ENCODE measurements around the gene PCSK1. TPM values are rescaled to one million over a fixed set of nuclear protein-coding genes. Genes with fewer than 3 reads are reported as not detected.

The PCSK1 gene
- polyA plus RNA-seq, 1 of the 3 experiments (the other 2 are of a cell fraction), result 0.08 TPM

DNA sequence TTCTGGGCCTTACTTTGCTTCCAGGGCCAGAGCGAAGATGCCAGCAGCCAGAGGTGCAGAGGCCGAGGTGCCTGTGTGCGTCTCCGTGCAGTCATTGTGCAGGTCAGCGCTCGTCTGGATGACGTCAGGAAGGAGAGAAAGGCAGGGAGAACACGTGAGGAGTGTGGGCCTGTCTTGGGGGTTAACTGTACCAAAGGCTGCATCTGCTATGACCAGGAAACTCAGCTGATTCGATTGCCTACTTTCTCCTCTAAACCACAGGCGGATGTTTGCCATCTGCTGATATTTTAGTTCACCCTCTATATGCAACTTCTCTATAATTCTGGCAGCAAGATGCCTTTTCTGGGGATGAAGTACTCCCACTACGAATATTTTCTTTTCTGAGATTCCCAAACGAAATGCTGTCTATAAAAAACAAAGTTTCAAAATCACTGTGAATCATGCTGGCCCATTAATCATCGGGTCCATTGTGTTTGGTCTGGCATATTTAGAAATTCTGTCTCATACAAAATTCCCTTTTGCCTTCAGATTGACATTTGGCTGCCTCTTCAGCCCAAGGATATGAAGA, 24.8 kb downstream of the PCSK1 start:
- Histone ChIP-seq H3K79me2 (ENCODE audit: insufficient read depth) (no peaks in the 10 kb centered on the region), H4K20me1 (ENCODE audit: insufficient read depth) (no peaks in the 10 kb centered on the region), H3K4me1 (ENCODE audit: control insufficient read depth in 1 of 2, insufficient read depth in 2 of 2, low read depth in 1 of 2, low read length in 1 of 2) (no peaks in the 10 kb centered on the region), H3F3A (replicated peaks; ENCODE audit: insufficient read depth) (no peaks in the 10 kb centered on the region), H3K36me3 (replicated peaks in 1 of 2; ENCODE audit: control insufficient read depth in 1 of 2, insufficient read depth in 2 of 2, low read length in 1 of 2) (no peaks in the 10 kb centered on the region), H3K9me3 (no peaks in the 10 kb centered on the region), H3K27ac (ENCODE audit: low read depth in 2 of 2, low read length in 1 of 2) (no peak overlapping the region), H3K4me2 (no peak overlapping the region), H3K4me3 (ENCODE audit: low read depth in 2 of 2, low read length in 1 of 2) (no peak overlapping the region), H3K27me3 (ENCODE audit: insufficient read depth) (no peaks in the 10 kb centered on the region), H3K9ac (no peak overlapping the region), H2AFZ (ENCODE audit: low read depth) (no peak overlapping the region), H3K9me2 (no peaks in the 10 kb centered on the region)
- DNase-seq, result no peak
- no peak for TF ChIP-seq RXRA (IDR thresholded peaks at IDR 0.05; ENCODE audit: borderline replicate concordance, low read depth)
- no peak for TF ChIP-seq USF2 (IDR thresholded peaks at IDR 0.05; ENCODE audit: borderline replicate concordance, low read depth, low read length)
- no peak for TF ChIP-seq MEF2A (IDR thresholded peaks at IDR 0.05; ENCODE audit: borderline replicate concordance, low read depth)
- no peak for TF ChIP-seq MXI1 (IDR thresholded peaks at IDR 0.05; ENCODE audit: low read depth, low read length)
- TF ChIP-seq TEAD4 (IDR thresholded peaks at IDR 0.05; ENCODE audit: borderline replicate concordance, insufficient read depth), result no peak
- TF ChIP-seq NRF1 (IDR thresholded peaks at IDR 0.05; ENCODE audit: low read depth, low read length), result no peak
- no peak for TF ChIP-seq ELF1 (IDR thresholded peaks at IDR 0.05)
- no peak for TF ChIP-seq REST (IDR thresholded peaks at IDR 0.05; ENCODE audit: low read depth, low read length)
- no peak for TF ChIP-seq FOXM1 (IDR thresholded peaks at IDR 0.05; ENCODE audit: low read depth)
- no peak for TF ChIP-seq RCOR1 (IDR thresholded peaks at IDR 0.05; ENCODE audit: low read length)
- TF ChIP-seq, protein P1, sequence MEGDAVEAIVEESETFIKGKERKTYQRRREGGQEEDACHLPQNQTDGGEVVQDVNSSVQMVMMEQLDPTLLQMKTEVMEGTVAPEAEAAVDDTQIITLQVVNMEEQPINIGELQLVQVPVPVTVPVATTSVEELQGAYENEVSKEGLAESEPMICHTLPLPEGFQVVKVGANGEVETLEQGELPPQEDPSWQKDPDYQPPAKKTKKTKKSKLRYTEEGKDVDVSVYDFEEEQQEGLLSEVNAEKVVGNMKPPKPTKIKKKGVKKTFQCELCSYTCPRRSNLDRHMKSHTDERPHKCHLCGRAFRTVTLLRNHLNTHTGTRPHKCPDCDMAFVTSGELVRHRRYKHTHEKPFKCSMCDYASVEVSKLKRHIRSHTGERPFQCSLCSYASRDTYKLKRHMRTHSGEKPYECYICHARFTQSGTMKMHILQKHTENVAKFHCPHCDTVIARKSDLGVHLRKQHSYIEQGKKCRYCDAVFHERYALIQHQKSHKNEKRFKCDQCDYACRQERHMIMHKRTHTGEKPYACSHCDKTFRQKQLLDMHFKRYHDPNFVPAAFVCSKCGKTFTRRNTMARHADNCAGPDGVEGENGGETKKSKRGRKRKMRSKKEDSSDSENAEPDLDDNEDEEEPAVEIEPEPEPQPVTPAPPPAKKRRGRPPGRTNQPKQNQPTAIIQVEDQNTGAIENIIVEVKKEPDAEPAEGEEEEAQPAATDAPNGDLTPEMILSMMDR (IDR thresholded peaks at IDR 0.05), result no peak
- ChIA-PET CTCF (interaction anchor here (0.7 kb wide), 1 partner anchor 98 kb away, joined by 4 read pairs; no protein-coding TSS in a partner anchor), POLR2A (no interaction called here)
- 66% methylated on average over 13 of the region's 13 CpGs for WGBS (ENCODE audit: low lambda C conversion rate)
